Activated CD4-positive, alpha-beta T cell treated with anti-CD3 and anti-CD28 coated beads, Interleukin-2, amount 10 ng/mL, durations not matched to agents 7 days and 5 days (primary cell): ENCODE measurements around the gene FNDC7. TPM values are rescaled to one million over a fixed set of nuclear protein-coding genes. Genes with fewer than 3 reads are reported as not detected.
"Not testable (repeated sequence)": the region's sequence is repeated elsewhere in the genome, so short reads cannot be mapped to it uniquely, and the experiment has no call there.

Experiments used
- CTCF ChIA-PET: fragments of 350-600 bp; sonication (Branson Sonifier 250); formaldehyde crosslinking; loops from one replicate; lab custom pipeline; 2021; ENCODE audit warnings: antibody characterized with exemption; lab: Charles Lee
- POLR2A ChIA-PET: fragments of 350-600 bp; sonication (Branson Sonifier 250); formaldehyde crosslinking; loops from one replicate; lab custom pipeline; 2021; ENCODE audit warnings: antibody characterized with exemption; lab: Charles Lee
- DNase-seq: peaks from one replicate; pipeline ENCODE4 v3.0.0-alpha.2; 2020
- H3K27ac Mint-ChIP-seq: one replicate; pipeline ENCODE4 v1.8.0; 2021; ENCODE audit warnings: mild to moderate bottlenecking, moderate library complexity, mixed read lengths
- H3K27me3 Mint-ChIP-seq: one replicate; pipeline ENCODE4 v1.8.0; 2021; ENCODE audit warnings: mixed read lengths
- H3K36me3 Mint-ChIP-seq: one replicate; pipeline ENCODE4 v1.8.0; 2021; ENCODE audit warnings: low read depth, mixed read lengths
- H3K4me1 Mint-ChIP-seq: one replicate; pipeline ENCODE4 v1.8.0; 2021; ENCODE audit warnings: mixed read lengths
- H3K4me3 Mint-ChIP-seq: one replicate; pipeline ENCODE4 v1.8.0; 2021; ENCODE audit warnings: mild to moderate bottlenecking, moderate library complexity, mixed read lengths
- H3K9me3 Mint-ChIP-seq: one replicate; pipeline ENCODE4 v1.8.0; 2021; ENCODE audit warnings: mixed read lengths
- total RNA-seq, 2 experiments: library from RNA; stranded (reverse); gene quantifications; one replicate each; pipeline ENCODE4 v1.2.3, GENCODE V29; 2021

Gene FNDC7, protein sequence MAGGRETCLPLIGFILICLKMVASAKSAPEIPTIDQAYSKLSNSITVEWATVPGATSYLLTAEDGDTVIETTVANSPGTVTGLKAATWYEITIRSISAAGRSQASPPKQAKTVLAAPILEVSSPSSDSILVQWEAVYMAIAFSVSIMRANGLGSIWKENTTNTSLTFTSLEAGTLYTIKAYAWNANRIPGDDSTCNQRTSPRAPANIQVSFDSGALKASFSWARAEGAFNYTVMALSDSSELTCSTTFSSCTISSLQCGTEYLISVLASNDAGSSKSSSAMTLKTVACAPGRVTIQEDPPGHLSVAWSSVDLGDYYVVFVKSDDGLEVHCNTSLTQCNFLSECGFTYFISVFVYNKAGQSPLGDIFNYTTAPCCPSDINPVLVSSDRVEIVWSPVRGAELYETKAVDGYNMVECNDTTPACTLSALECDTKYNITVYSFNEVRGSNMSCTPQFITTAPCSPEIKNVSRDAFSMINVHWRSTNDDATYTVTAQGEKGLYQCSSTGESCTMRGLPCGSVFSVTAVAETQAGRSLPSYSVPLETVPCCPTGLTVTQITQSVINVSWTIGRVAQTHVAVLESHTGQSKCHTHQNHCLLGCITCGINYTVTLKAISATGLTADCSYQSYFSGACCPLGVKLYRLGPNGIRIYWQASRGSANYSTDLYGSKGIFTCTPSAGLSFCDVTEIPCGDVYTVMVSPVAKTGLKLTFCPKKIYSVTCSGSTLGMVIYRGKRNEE
- total RNA-seq, result not detected

DNA sequence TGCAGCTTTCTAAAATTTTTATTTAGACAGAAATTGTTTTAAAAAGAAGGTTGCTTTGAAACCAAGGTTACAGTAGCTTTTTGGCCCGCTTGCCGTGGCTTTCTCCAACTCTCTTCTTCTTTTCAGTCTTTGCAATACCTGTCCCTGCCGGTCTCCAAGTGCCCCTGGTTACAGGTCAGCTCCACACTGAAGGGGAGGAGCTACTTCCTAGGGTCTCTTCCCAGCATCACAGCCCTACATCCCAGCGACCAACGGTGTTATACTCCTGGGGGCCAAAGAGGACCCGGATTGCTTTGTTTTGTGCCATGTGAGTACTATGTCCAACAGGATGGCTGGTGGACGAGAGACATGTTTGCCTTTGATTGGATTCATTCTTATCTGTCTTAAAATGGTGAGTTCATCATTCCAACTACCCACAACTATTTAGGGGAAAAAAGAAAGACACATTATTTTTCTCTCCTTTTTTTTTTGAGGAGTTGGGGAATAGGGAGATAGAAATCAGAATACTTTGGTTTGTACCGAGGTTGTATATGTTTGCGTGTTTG is at the start of gene FNDC7:
Gene FNDC7 (plus strand): TSS at position 303 of the 545 bp plus-strand sequence. CDS start 26 bp downstream, at position 329.
- H3K4me1 Mint-ChIP-seq, result peaks cover 15% of the 10 kb centered on the region

DNA sequence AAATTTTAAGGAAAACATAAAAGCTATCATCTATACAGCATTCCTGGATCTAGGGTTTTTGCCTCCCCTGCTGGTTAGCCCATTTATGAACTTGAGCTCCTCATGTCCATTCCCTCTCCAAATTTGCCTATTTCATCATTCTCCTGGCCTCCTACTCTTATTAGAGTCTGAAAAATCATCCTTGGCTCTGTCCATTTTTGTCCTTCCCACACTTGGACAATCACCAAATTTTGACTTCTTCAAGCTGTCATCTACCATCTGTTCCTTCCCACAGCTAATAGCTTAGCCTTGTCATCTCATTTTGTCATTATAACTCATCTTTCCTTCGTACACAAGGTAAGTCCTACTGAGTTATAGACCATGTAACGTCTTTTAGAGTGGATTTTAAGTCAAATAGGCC is 49.6 kb upstream of the FNDC7 start:
- Mint-ChIP-seq H3K9me3 (no peaks in the 10 kb centered on the region), H3K4me3 (no peak overlapping the region), H3K36me3 (peaks cover 2% of the 10 kb centered on the region), H3K27ac (no peak overlapping the region), H3K27me3 (no peaks in the 10 kb centered on the region), H3K4me1 (peaks cover 41% of the 10 kb centered on the region)
- CTCF ChIA-PET, result interaction anchor here (1.3 to 1.6 kb wide), 3 partner anchors 12 to 19 kb away, joined by 4 to 5 read pairs (median 5); no protein-coding TSS in a partner anchor
- POLR2A ChIA-PET, result interaction anchor here (0.5 to 0.6 kb wide), 2 partner anchors 23 to 29 kb away, joined by 3 read pairs; partner anchors contain the start of gene PRPF38B
- DNase-seq, result no peak

More for the DNA sequence above, at the start of gene FNDC7:
- H3K27me3 Mint-ChIP-seq, result peaks cover 14% of the 10 kb centered on the region
- no peaks in the 10 kb centered on the region for H3K36me3 Mint-ChIP-seq
- H3K4me3 Mint-ChIP-seq, result no peak within 1 kb of the TSS
- POLR2A ChIA-PET, result no interaction called here
- CTCF ChIA-PET, result no interaction called here
- no peak for DNase-seq
- no peaks in the 10 kb centered on the region for H3K9me3 Mint-ChIP-seq
- no peak within 1 kb of the TSS for H3K27ac Mint-ChIP-seq

DNA sequence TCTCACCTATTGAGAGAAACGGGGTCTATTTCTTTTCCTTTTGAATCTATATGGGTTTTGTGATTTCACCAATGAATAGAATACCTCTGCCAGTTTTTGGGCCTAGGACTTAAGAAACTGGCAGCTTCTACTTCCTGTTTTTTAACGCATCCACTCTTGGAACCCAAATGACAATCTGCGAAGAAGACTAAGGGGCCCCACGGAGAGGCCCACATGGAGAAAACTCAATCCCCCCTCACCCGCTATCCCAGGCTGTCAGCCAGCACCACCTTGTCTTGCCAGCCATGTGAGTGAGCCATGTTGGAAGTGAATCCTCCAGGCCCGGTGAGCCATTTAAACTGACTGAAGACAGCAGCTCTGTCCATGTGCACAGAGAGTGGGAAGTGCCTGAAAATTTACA is 48.2 kb upstream of the FNDC7 start:
- H3K27me3 Mint-ChIP-seq, result no peaks in the 10 kb centered on the region
- H3K36me3 Mint-ChIP-seq, result peaks cover 4% of the 10 kb centered on the region
- H3K9me3 Mint-ChIP-seq, result no peaks in the 10 kb centered on the region
- peaks cover 41% of the 10 kb centered on the region for H3K4me1 Mint-ChIP-seq
- DNase-seq, result no peak
- H3K4me3 Mint-ChIP-seq, result no peak overlapping the region
- ChIA-PET POLR2A (no interaction called here), CTCF (interaction anchor here (1.5 kb wide), 1 partner anchor 10 kb away, joined by 5 read pairs; no protein-coding TSS in a partner anchor)
- H3K27ac Mint-ChIP-seq, result no peak overlapping the region

DNA sequence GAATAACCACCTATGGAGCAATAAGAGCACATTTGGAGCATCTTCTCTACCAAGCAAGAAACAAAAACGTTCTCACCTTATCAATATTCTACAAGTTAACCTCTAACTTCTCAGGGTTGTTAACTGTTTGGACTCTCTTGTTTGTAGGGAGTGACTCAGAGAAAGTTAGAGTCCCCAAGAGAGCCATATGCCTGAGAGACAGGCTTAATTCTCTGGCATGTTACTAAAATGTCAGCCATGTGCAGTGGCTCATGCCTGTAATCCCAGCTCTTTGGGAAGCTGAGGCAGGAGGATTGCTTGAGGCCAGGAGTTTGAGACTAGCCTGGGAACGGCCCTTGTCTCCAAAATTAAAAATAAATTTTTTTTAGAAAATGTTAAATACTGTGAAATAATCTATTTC is 47.6 kb upstream of the FNDC7 start:
- no peak for DNase-seq
- Mint-ChIP-seq H3K27ac (no peak overlapping the region), H3K9me3 (no peaks in the 10 kb centered on the region), H3K36me3 (peaks cover 4% of the 10 kb centered on the region), H3K27me3 (no peaks in the 10 kb centered on the region), H3K4me3 (no peak overlapping the region), H3K4me1 (peaks cover 35% of the 10 kb centered on the region)
- CTCF ChIA-PET, result no interaction called here
- POLR2A ChIA-PET, result no interaction called here

DNA sequence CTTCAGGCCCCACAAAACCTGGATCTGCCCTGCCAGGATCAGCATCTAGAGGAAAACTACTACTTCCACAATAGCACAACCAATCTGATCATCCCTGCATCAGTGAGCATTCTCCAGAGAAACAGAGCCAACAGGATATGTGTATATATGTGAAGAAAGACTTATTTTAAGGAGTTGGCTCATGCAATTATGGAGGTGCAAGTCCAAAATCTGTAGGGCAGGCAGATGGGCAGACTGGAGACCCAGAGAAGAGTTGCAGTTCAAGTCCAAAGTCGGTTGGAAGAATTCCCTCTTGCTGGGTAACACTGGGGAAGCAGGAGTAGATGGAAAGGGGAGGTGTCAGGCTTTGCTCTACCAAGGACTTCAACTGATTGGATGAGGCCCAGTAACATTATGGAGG is 46.9 kb upstream of the FNDC7 start:
- Mint-ChIP-seq H3K4me3 (no peak overlapping the region), H3K27ac (no peak overlapping the region), H3K36me3 (peaks cover 4% of the 10 kb centered on the region), H3K27me3 (no peaks in the 10 kb centered on the region), H3K4me1 (peaks cover 31% of the 10 kb centered on the region), H3K9me3 (no peaks in the 10 kb centered on the region)
- DNase-seq, result no peak
- ChIA-PET CTCF (no interaction called here), POLR2A (no interaction called here)

DNA sequence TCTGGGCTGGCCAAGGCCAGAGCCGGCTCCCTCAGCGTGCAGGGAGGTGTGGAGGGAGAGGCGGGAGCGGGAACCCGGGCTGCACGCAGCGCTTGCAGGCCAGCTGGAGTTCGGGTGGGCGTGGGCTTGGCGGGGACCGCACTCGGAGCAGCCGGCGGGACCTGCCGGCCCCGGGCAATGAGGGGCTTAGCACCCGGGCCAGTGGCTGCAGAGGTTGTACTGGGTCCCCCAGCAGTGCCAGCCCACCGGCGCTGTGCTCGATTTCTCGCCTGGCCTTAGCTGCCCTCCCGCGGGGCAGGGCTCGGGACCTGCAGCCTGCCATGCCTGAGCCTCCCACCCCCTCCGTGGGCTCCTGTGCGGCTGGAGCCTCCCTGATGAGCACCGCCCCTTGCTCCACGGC is 45.3 kb upstream of the FNDC7 start:
- POLR2A ChIA-PET, H3K27me3 Mint-ChIP-seq, H3K36me3 Mint-ChIP-seq, DNase-seq, H3K27ac Mint-ChIP-seq, H3K4me3 Mint-ChIP-seq, H3K9me3 Mint-ChIP-seq: not testable (repeated sequence)
- CTCF ChIA-PET, result interaction anchor here (0.7 to 1.5 kb wide), 3 partner anchors 13 to 432 kb away, joined by 3 to 4 read pairs (median 3); partner anchors contain the start of gene EEIG2
- peaks cover 21% of the 10 kb centered on the region for H3K4me1 Mint-ChIP-seq

DNA sequence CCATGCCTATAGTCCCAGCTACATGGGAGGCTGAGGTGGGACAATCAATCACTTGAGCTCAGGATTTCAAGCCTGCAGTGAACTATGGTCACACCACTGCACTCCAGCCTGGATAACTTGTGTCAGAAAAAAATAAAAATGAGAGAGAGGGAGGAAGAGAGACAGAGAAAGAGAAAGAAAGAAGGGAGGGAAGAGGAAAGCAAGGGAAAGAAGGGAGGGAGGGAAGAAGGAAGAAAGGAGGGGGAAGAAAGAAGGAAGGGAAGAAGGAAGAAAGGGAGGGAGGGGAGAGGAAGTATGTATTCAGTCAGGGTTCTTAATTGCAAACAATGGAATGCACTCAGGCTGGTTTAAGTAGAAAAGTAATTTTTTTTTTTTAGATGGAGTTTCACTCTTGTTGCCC is 43.9 kb upstream of the FNDC7 start:
- no peak overlapping the region for H3K4me3 Mint-ChIP-seq
- H3K9me3 Mint-ChIP-seq, result no peaks in the 10 kb centered on the region
- H3K36me3 Mint-ChIP-seq, result peaks cover 2% of the 10 kb centered on the region
- H3K27me3 Mint-ChIP-seq, result peaks cover 12% of the 10 kb centered on the region
- DNase-seq, result no peak
- no peak overlapping the region for H3K27ac Mint-ChIP-seq
- H3K4me1 Mint-ChIP-seq, result peaks cover 12% of the 10 kb centered on the region
- ChIA-PET POLR2A (no interaction called here), CTCF (interaction anchor here (0.6 to 1.5 kb wide), 4 partner anchors 12 to 439 kb away, joined by 3 to 4 read pairs (median 4); partner anchors contain the start of gene EEIG2)

DNA sequence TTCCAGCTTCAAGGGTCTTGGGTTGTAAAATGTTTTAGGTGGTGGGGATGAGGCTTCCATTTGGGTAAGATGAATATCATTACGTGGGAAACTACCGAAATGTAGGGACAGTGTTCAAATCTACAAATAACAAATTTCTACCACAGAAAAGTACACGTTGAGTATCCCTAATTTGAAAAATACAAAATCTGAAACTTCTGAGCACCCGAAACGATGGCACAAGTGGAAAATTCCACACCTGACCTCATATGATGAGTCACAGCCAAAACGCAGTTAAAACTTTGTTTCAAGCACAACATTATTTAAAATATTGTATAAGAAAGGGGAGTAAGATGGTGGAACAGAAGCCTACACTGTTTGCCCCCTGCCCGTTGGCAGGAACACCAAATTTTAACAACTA is 43.0 kb upstream of the FNDC7 start:
- Mint-ChIP-seq H3K36me3 (peaks cover 2% of the 10 kb centered on the region), H3K9me3 (peaks cover under 1% of the 10 kb centered on the region), H3K27me3 (peaks cover 12% of the 10 kb centered on the region), H3K27ac (no peak overlapping the region), H3K4me1 (peaks cover 12% of the 10 kb centered on the region), H3K4me3 (no peak overlapping the region)
- CTCF ChIA-PET, result interaction anchor here (0.7 to 2.2 kb wide), 3 partner anchors 8 to 35 kb away, joined by 3 to 5 read pairs (median 3); partner anchors contain the start of gene HENMT1
- POLR2A ChIA-PET, result no interaction called here
- no peak for DNase-seq

DNA sequence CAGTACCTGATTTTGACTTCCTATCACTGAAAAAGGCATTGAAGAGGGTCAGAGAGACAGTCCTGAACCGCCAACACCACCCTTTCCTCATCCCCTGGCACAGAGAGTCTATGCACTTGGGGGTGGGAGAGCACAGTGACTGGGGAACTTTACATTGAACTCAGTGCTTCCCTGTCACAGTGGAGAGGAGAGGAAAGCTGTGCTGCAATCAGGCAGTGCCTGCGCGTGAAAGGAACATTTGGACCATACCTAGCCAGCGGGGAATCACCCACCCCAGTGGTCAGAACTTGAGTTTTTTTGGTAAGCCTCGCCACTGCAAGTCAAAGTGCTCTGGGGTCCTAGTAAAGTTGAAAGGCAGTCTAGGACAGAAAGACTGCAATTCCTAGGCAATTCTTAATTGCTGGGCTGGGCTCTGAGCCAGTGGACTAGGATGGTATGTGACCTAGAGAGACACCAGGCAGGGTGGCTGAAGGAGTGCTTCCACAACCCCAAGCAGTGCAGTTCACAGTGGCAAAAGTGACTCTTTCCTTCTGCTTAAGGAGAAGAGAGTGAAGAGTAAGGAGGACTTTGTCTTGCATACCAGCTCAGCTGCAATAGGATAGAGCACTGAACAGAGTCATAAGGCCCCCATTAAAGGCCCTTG is 42.5 kb upstream of the FNDC7 start:
- Mint-ChIP-seq H3K9me3 (peaks cover 2% of the 10 kb centered on the region), H3K4me3 (no peak overlapping the region), H3K4me1 (peaks cover 12% of the 10 kb centered on the region), H3K27me3 (peaks cover 12% of the 10 kb centered on the region), H3K36me3 (peaks cover 2% of the 10 kb centered on the region), H3K27ac (no peak overlapping the region)
- CTCF ChIA-PET, result interaction anchor here (0.5 to 2.2 kb wide), 4 partner anchors 9 to 829 kb away, joined by 3 to 5 read pairs (median 3); partner anchors contain the start of gene HENMT1
- no peak for DNase-seq
- POLR2A ChIA-PET, result no interaction called here

DNA sequence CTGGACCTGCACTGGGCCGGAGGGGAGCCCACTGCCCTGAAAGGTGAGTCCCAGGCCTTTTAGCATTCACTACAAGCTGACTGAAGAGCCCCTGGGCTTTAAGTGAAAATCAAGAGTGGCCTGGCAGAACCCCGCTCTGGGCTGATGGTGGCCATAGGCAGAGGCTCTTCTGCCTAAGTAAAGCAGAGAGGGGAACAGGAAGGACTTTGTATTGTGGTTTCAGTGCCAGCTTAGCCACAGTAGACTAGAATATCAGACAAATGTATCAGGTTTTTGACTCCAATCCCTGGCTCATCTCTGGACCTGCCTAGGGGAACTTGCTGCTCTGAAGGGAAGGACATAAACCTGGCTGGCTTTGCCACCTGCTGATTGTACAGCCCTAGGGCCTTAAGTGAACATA is 41.6 kb upstream of the FNDC7 start:
- H3K27me3 Mint-ChIP-seq, result peaks cover 12% of the 10 kb centered on the region
- no peak for DNase-seq
- peaks cover 12% of the 10 kb centered on the region for H3K4me1 Mint-ChIP-seq
- ChIA-PET CTCF (interaction anchor here (0.5 to 2.2 kb wide), 4 partner anchors 10 to 448 kb away, joined by 3 to 5 read pairs (median 5); partner anchors contain the start of genes HENMT1 and PRPF38B), POLR2A (no interaction called here)
- H3K9me3 Mint-ChIP-seq, result peaks cover 2% of the 10 kb centered on the region
- no peak overlapping the region for H3K4me3 Mint-ChIP-seq
- no peak overlapping the region for H3K27ac Mint-ChIP-seq
- peaks cover 2% of the 10 kb centered on the region for H3K36me3 Mint-ChIP-seq

DNA sequence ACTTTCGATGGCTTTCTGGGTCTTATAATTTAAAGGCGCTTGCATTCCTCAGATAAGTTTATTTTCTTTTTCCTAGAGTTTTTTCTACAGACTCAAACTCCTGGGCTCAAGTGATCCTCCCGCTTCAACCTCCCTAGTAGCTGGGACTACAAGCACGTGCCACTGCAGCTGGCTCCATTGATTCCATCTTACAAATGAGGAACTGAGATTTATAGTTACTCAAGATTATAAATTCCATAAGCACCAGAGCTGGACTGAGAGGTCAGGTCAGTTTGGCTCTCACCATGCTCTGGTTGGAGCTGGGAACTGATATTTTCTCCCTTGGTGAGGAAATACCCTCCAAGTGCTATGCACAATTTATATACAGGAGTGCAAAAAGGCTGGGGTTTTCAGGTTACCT is 34.0 kb upstream of the FNDC7 start:
- peaks cover 2% of the 10 kb centered on the region for H3K9me3 Mint-ChIP-seq
- no peak overlapping the region for H3K4me3 Mint-ChIP-seq
- ChIA-PET POLR2A (interaction anchor here (0.6 kb wide), 1 partner anchor 178 kb away, joined by 3 read pairs; no protein-coding TSS in a partner anchor), CTCF (interaction anchor here (1.4 kb wide), 1 partner anchor 13 kb away, joined by 5 read pairs; the partner anchor contains the start of gene PRPF38B)
- H3K36me3 Mint-ChIP-seq, result no peaks in the 10 kb centered on the region
- DNase-seq, result no peak
- no peak overlapping the region for H3K27ac Mint-ChIP-seq
- peaks cover 14% of the 10 kb centered on the region for H3K4me1 Mint-ChIP-seq
- H3K27me3 Mint-ChIP-seq, result peaks cover 5% of the 10 kb centered on the region
